MCF 10A (cell line): ENCODE data around the gene CPLANE1. TPM values are rescaled to one million over a fixed set of nuclear protein-coding genes. Genes with fewer than 3 reads are reported as not detected.
A peak's percentile ranks its signal among the peaks of the same experiment; 100 is the strongest.
"Not testable (repeated sequence)": the region's sequence is repeated elsewhere in the genome, so short reads cannot be mapped to it uniquely, and the experiment has no call there.

Source experiments
- Bru-seq: library from RNA; stranded (reverse); fragments of 400-500 nt; gene quantifications from one replicate; lab custom pipeline; 2021; lab: Mats Ljungman, UMichigan
- BruChase-seq, 2 experiments: library from RNA; stranded (reverse); fragments of 400-500 nt; gene quantifications; one replicate each; lab custom pipeline; 2021; lab: Mats Ljungman, UMichigan
- BruUV-seq: library from RNA; stranded (reverse); fragments of 400-500 nt; replicated peaks from 2 replicates; lab custom pipeline; 2021; lab: Mats Ljungman, UMichigan
- CTCF ChIA-PET: fragments of 300-600 bp; sonication (Branson Sonifier 250); formaldehyde crosslinking; extraction: SDS; loops from one replicate; lab custom pipeline; 2021; ENCODE audit warnings: antibody characterized with exemption, inconsistent platforms; lab: Yijun Ruan, JAX
- POLR2A ChIA-PET: fragments of 300-600, 350-650 bp; sonication (Branson Sonifier 250); formaldehyde crosslinking; extraction: SDS; loops from one replicate; lab custom pipeline; 2020; ENCODE audit warnings: antibody characterized with exemption, inconsistent platforms; lab: Yijun Ruan, JAX
- DNase-seq: peaks from one replicate; pipeline ENCODE4 v3.0.0-alpha.2; 2018; ENCODE audit not compliant: unreplicated experiment
- H3K27ac Mint-ChIP-seq: one replicate; pipeline ENCODE4 v1.8.0; 2022; ENCODE audit warnings: mild to moderate bottlenecking, low read depth, mixed read lengths; ENCODE audit not compliant: unreplicated experiment
- H3K27me3 Mint-ChIP-seq: one replicate; pipeline ENCODE4 v1.8.0; 2022; ENCODE audit warnings: mixed read lengths; ENCODE audit not compliant: insufficient read depth, unreplicated experiment
- H3K36me3 Mint-ChIP-seq: one replicate; pipeline ENCODE4 v1.8.0; 2022; ENCODE audit warnings: mild to moderate bottlenecking, moderate library complexity, mixed read lengths; ENCODE audit not compliant: insufficient read depth, unreplicated experiment
- H3K4me1 Mint-ChIP-seq: one replicate; pipeline ENCODE4 v1.8.0; 2022; ENCODE audit warnings: mixed read lengths; ENCODE audit not compliant: insufficient read depth, unreplicated experiment
- H3K4me3 Mint-ChIP-seq: one replicate; pipeline ENCODE4 v1.8.0; 2022; ENCODE audit warnings: mild to moderate bottlenecking, moderate library complexity, mixed read lengths; ENCODE audit not compliant: unreplicated experiment
- H3K9me3 Mint-ChIP-seq: one replicate; pipeline ENCODE4 v1.8.0; 2022; ENCODE audit warnings: mixed read lengths; ENCODE audit not compliant: unreplicated experiment
- CTCF ChIP-seq: fragments of 200-600 bp; IDR thresholded peaks from one replicate; pipeline ENCODE4 v1.8.0; 2022; ENCODE audit warnings: antibody characterized with exemption, mild to moderate bottlenecking; ENCODE audit not compliant: unreplicated experiment
- intact Hi-C: fragments of 100-400 bp; cut with micrococcal nuclease; formaldehyde crosslinking; loops from 2 replicates; pipeline ENCODE4 v1.14.1; 2022
- long read RNA-seq: library from polyadenylated mRNA; stranded (forward); transcript quantifications from one replicate; pipeline ENCODE4 v2.0.0, GENCODE V29; 2022
- total RNA-seq: library from RNA; stranded (reverse); gene quantifications from 2 replicates; pipeline ENCODE4 v1.2.3, GENCODE V29; 2022

CPLANE1 gene
- total RNA-seq (23.6 and 25.1 TPM in 2 replicates), Bru-seq, nascent RNA (percentile 83 among the genes with signal in this experiment), BruChase-seq, experiment 1, labeled RNA remaining after a 6-hour chase (percentile 83 among the genes with signal in this experiment), BruChase-seq, experiment 2, labeled RNA remaining after a 2-hour chase (percentile 86 among the genes with signal in this experiment)
- long read RNA-seq, partial matches to known transcripts, result 3 of 10 reads
- long read RNA-seq, other reads (novel, unspliced or antisense), result 7 of 10 reads

GRCh38 chr5:37248970-37249814 lies at the start of gene CPLANE1:
Gene CPLANE1 (minus strand): TSS chr5:37249376. CDS start chr5:37247698, 1,678 bp downstream.
- intact Hi-C loops, result loop anchor here (2.0 kb wide), 3 partner anchors 24 to 122 kb away; partner anchors contain the start of gene NUP155
- BruUV-seq, result no TSS peak

DNA sequence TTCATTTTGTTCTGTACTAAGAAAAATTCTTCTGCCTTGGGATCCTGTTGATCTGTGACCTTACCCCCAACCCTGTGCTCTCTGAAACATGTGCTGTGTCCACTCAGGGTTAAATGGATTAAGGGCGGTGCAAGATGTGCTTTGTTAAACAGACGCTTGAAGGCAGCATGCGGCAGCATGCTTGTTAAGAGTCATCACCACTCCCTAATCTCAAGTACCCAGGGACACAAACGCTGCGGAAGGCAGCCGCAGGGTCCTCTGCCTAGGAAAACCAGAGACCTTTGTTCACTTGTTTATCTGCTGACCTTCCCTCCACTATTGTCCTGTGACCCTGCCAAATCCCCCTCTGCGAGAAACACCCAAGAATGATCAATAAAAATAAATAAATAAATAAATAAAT lies 47.1 kb upstream of the CPLANE1 start:
- H3K4me3 Mint-ChIP-seq, H3K4me1 Mint-ChIP-seq, DNase-seq, H3K9me3 Mint-ChIP-seq, H3K27me3 Mint-ChIP-seq, BruUV-seq, H3K27ac Mint-ChIP-seq, CTCF ChIA-PET: not testable (repeated sequence)
- POLR2A ChIA-PET, result interaction anchor here (1.0 to 1.1 kb wide), 2 partner anchors 14 to 24 kb away, joined by 3 read pairs; no protein-coding TSS in a partner anchor
- intact Hi-C loops, result loop anchor here (2.0 kb wide), 1 partner anchor 48 kb away; the partner anchor contains the start of gene CPLANE1
- H3K36me3 Mint-ChIP-seq, result peaks cover 72% of the 10 kb centered on the region

More at GRCh38 chr5:37248970-37249814, at the start of gene CPLANE1:
- DNase-seq, result peak; percentile 64
- no peaks in the 10 kb centered on the region for H3K9me3 Mint-ChIP-seq
- H3K27ac Mint-ChIP-seq, result peak within 1 kb of the TSS; percentile 97
- no peaks in the 10 kb centered on the region for H3K27me3 Mint-ChIP-seq
- CTCF ChIA-PET, result interaction anchor here (0.6 to 2.2 kb wide), 9 partner anchors 11 to 156 kb away, joined by 3 to 10 read pairs (median 4); no protein-coding TSS in a partner anchor
- POLR2A ChIA-PET, result interaction anchor here (0.7 to 6.6 kb wide), 15 partner anchors 9 to 122 kb away, joined by 3 to 52 read pairs (median 5); partner anchors contain the start of gene NUP155
- peaks cover 16% of the 10 kb centered on the region for H3K36me3 Mint-ChIP-seq
- H3K4me1 Mint-ChIP-seq, result peaks cover 6% of the 10 kb centered on the region
- H3K4me3 Mint-ChIP-seq, result peak within 1 kb of the TSS; percentile 86
- TF ChIP-seq CTCF, result no peak

GRCh38 chr5:37283214-37283820 lies 34.1 kb upstream of the CPLANE1 start:
- H3K36me3 Mint-ChIP-seq, result peaks cover 5% of the 10 kb centered on the region
- no TSS peak for BruUV-seq
- DNase-seq, result peak; percentile 3
- peaks cover 10% of the 10 kb centered on the region for H3K9me3 Mint-ChIP-seq
- H3K27me3 Mint-ChIP-seq, result no peaks in the 10 kb centered on the region
- intact Hi-C loops, result no loop called here
- no peaks in the 10 kb centered on the region for H3K4me1 Mint-ChIP-seq
- no peak overlapping the region for H3K4me3 Mint-ChIP-seq
- POLR2A ChIA-PET, result interaction anchor here (0.6 kb wide), 1 partner anchor 11 kb away, joined by 3 read pairs; no protein-coding TSS in a partner anchor
- no peak for TF ChIP-seq CTCF
- H3K27ac Mint-ChIP-seq, result no peak overlapping the region
- CTCF ChIA-PET, result no interaction called here

DNA sequence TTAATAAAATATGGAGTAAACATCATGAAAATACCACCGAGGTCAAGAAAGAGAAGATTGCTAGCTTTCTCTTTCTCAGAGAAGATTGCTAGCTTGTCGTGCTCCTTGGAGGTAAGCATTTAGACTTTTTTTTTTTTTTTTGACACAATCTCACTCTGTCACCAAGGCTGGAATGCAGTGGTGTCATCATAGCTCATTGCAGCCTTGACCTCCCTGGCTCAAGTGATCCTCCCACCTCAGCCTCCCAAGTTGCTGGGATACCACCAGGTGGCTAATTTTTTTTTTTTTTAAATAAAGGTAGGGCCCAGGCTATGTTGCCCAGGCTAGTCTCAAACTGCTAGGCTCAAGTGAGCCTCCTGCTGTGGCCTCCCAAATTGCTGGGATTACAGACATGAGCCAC lies 26.3 kb upstream of the CPLANE1 start:
- H3K9me3 Mint-ChIP-seq, result peaks cover 8% of the 10 kb centered on the region
- ChIA-PET POLR2A (interaction anchor here (1.6 kb wide), 1 partner anchor 27 kb away, joined by 5 read pairs; the partner anchor contains the start of gene CPLANE1), CTCF (interaction anchor here (0.5 to 0.7 kb wide), 3 partner anchors 17 to 1744 kb away, joined by 3 to 6 read pairs (median 5); no protein-coding TSS in a partner anchor)
- TF ChIP-seq CTCF, result no peak
- no peaks in the 10 kb centered on the region for H3K36me3 Mint-ChIP-seq
- no TSS peak for BruUV-seq
- H3K27me3 Mint-ChIP-seq, result no peaks in the 10 kb centered on the region
- H3K27ac Mint-ChIP-seq, result no peak overlapping the region
- peaks cover 8% of the 10 kb centered on the region for H3K4me1 Mint-ChIP-seq
- DNase-seq, result no peak
- intact Hi-C loops, result no loop called here
- no peak overlapping the region for H3K4me3 Mint-ChIP-seq
